HG03378 (cell line): ENCODE results near the gene NMS.
"Not testable (repeated sequence)": the region's sequence is repeated elsewhere in the genome, so short reads cannot be mapped to it uniquely, and the experiment has no call there.

Experiments
- ATAC-seq: cut with Tn5 transposase; IDR thresholded peaks from one replicate; pipeline ENCODE4 v1.9.1; 2021; ENCODE audit warnings: mild to moderate bottlenecking, moderate library complexity; ENCODE audit not compliant: unreplicated experiment

NMS gene, protein sequence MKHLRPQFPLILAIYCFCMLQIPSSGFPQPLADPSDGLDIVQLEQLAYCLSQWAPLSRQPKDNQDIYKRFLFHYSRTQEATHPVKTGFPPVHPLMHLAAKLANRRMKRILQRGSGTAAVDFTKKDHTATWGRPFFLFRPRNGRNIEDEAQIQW

DNA sequence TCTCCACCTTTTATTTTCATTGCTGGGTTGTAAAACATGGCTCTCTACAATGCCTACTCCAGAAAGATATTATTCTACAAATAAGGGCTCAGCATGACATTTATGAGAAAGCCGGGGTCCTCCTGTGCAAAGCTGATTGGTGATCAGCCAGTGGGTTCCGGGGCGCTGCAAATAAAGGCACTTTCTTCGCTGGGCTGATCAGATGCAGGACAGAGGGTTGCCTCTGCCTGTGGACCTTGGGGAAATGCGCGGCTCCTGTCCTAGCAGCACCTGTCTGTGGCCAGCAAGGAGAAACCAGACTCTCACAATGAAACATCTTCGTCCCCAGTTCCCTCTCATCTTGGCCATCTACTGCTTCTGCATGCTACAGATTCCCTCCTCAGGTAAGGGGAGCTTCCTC, at the start of gene NMS:
Gene NMS (plus strand): TSS at position 301 of the 400 bp plus-strand sequence. CDS start 7 bp downstream, at position 308.
- no peak for ATAC-seq

DNA sequence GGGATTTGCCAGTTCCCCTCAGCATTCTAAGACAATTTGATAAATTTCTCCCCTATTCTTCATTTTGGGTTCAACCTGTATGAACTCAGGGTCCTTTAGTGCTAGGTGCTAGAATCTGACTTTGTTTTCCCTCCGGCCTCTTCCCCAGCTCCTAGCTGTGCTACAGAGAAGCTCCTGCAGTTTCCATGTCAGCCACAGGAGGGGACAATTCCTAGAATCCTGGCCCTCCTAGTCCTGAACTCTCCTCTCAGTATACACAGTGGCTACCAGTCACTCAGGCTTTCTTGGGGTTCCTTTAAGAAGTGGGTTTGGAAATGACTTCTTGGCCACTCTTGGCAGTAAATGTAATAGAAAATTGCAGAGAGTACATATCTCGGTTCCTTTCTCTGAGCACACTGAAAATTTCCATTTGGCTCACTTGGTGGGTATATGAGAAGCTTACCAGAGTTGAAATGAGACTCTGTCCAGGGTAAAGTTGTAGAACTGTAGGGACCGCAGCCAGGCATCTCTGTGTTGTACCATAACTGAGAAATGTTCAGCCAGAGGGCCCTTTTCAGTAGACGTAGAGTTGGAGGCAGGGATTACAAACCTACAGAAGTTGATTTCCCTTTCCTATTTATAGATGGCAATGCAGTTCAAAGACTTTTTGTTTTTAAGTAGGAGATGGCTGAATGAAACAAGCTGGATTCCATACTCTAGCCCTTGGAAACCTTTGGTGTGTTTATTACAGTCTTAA, 47.8 kb upstream of the NMS start:
- ATAC-seq = no peak

DNA sequence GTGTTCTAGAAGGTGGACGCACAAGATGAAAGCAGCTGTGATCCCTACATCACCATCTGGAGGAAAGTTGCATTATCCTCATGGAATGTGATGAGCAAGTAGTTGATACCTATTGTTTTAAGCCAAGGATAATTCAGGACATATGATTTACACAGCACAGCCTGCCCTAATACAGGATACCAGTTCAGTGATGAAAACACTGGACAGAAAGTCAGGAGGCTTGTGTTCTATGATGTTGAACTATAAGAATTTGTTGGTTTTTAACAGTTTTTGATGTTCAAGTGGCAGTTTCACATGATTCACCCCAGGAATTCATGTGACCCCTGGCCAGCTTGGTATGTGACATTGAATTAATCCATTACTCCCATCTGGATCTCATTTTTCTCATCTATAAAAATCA, 46.7 kb upstream of the NMS start:
- no peak for ATAC-seq

DNA sequence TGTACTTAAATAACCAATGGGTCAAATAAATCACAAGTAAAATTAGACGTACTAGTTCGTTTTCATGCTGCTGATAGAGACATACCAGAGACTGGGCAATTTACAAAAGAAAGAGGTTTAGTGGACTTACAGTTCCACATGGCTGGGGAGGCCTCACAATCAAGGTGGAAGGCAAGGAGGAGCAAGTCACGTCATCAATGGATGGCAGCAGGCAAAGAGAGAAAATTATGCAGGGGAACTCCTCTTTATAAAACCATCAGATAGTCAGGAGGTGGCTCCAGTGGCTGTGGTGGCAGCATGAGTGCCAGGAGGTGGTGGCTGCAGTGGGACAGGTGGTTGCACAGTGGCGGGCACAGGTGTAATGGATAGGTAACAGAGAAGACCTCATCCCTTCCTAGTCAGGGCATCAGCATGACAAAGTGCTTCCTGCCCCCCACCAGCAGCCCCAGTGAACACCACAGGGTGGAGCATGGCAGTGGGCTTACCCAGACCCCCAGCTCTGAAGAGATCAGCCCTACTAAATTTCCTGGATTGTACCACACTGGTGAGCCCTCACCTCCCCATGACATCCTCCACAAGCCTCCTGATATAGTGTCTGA, 45.9 kb upstream of the NMS start:
- no peak for ATAC-seq

DNA sequence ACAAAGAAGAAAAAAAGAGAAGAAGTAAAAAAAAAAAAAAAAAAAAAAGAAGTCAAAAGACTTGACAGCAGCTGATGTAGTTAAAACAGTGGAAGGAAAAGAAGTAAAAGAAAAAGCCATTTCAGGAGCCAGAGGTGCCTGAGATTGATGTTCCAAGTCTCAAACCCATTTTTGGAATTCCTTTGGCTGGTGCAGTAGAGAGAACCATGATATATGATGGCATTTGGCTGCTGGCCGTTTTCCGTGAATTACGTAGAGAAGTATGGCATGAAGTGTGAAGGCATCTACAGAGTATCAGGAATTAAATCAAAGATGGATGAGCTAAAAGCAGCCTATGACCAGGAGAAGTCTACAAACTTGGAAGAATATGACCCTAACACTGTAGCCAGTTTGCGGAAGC, 45.2 kb upstream of the NMS start:
- no peak for ATAC-seq

DNA sequence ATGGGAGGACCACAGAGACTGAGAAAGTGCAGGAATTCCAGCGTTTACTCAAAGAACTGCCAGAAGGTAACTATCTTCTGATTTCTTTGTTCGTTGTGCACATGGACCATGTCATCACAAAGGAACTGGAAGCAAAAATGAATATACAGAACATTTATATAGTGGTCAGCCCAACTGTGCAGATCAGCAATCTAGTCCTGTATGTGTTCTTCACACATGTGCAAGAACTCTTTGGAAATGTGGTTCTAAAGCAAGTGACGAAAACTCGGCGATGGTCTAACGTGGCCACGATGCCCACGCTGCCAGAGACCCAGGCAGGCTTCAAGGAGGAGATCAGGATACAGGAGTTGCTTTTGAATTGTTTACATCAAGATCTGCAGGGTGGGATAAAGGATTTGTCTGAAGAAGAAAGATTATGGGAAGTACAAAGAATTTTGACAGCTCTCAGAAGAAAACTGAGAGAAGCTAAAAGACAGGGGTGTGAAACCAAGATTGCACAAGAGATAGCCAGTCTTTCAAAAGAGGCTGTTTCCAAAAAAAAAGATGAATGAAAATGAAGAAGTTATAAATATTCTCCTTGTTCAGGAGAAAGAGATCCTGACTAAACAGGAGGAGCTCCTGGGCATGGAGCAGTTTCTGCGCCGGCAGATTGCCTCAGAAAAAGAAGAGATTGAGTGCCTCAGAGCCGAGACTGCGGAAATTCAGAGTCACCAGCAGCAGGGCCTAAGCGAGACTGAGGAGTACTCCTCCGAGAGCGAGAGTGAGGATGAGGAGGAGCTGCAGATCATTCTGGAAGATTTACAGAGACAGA, 44.5 kb upstream of the NMS start:
- no peak for ATAC-seq

DNA sequence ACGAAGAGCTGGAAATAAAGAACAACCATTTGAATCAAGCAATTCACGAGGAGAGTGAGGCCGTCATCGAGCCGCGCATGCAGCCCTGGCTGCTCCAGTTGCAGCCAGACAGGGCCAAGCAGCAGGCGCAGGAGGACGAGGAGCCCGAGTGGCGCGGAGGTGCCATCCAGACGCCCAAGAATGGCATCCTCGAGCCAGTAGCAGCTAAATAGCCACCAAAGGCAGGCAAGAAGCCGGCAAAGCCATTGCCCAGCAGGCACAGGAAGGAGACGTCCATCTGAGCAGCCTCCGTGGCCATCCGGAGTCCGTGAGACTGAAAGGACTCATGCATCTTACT, 43.9 kb upstream of the NMS start:
- ATAC-seq = no peak

DNA sequence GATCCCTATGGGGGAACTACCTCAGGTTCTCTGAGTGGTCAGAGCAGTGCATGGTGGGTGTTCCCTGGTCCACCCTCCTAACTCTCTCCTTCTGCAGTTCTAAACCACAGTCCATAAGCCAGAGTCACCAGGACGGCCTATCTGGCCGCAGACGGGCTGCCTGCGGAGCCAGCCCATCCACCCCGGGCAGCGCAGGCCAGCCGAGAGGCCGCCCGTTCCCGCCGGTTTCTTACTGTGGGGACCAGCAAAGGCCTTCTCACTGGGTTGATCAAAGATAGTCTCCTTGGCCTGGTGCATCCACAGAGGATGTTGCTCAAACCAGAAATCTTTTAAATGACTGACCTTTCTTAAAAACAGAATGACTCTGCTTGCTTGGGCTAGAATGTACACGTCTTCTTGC, 43.2 kb upstream of the NMS start:
- ATAC-seq = no peak

DNA sequence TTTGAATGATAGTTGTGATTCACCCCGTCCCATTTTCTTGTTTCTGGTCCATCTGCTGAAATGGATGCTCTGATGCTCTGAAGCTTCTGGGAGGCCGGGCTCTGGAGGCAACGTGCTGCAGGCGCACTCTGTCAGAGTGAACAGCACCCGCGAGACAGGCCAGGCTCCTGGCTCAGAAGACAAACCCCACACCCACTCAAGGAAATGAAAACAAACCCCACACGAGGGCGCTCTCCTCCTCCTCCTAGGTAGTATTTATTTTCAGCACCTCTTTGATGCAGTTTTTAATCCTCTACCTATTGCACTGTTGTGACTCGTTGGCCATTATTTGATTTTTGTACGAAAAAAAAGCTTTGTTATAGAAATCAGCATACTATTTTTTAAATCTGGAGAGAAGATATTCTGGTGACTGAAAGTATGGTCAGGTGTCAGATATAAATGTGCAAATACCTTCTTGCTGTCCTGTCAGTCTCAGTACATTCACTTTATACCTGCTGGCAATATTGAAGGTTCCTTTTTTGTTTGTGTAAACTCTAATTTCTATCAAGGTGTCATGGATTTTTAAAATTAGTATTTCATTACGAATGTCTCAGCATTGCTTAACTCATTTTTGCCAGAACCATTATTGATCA, 42.5 kb upstream of the NMS start:
- no peak for ATAC-seq

DNA sequence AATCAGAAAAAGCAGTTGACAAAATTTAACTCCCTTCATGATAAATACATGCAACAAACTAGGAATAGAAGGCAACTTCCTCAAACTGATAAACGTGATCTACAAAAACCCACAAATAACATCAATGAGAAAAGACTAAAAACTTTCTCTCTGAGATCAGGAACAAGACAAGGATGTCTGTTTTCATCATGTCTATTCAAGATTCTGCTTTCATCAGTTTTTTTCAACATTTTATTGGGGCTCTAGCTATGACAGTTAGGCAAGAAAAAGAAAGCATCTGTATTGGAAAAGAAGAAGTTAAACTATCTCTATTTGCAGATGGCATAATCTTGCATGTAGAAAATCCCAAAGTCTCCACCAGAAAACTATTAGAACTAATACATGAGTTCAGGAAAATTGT, 40.6 kb upstream of the NMS start:
- no peak for ATAC-seq

DNA sequence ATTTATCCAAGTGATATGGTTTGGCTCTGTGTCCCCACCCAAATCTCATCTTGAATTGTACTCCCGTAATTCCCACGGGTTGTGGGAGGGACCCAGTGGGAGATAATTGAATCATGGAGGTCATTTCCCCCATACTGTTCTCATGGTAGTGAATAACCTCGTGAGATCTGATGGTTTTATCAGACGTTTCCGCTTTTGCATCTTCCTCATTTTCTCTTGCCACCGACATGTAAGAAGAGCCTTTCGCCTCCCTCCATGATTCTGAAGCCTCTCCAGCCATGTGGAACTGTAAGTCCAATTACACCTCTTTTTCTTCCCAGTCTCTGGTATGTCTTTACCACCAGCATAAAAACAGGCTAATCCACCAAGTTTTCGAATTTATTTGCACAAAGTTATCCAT, 32.5 kb upstream of the NMS start:
- ATAC-seq = no peak

DNA sequence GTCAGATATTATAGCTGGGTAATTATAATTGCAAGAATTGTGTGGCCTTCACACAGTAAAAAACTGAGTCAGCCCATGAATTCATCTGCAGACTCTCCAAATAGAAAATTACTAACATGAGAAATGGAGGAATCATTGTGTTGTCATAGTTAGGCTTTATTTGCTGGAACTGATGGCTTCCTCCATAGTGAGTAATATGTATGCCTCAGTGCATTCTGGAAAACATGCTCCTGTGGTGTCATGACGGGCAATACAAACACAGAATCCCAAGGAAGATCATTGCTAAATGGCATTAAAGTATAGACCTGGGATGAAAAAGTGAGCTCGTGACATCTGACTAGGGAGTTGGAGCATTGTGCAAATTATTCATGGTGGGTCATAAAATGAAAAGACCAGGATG, 23.6 kb upstream of the NMS start:
- ATAC-seq = no peak

DNA sequence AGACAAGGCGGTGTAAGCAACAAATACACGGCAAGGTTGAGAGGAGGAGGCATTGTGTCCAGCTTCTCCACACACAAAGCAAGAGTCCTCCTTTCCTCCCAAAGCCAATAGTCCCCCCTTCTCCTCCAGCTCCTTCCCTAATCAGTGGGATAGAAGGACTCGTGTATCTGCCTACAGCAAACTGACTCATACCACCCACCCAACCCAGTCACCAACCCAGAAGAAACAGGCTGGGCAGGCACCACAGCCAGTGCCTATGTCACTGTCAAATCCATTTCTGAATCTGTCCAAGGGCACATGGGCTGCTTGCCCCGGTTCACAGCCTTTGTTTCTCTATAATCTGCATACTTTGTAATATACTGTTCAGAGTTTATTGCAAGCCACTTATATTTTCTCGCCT, 19.2 kb upstream of the NMS start:
- no peak for ATAC-seq

DNA sequence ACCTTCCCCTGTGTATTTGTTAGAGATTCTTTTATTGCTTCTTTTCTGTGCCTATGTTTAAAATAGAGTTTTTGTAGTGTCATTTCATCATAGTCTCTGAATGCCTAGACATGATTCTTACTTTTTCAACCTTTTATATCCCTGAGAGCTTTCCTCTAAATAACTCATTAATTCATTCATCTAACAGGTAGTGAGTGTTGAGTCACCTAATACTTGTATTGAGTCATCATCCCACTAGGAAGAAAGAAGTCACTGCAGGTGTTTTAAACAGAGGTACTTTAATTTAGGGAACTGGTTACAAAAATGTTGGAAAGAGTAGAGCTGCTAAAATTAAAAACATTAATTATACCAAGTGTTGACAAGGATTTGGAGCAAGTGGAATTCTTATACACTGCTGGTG, 18.5 kb upstream of the NMS start:
- ATAC-seq = no peak

DNA sequence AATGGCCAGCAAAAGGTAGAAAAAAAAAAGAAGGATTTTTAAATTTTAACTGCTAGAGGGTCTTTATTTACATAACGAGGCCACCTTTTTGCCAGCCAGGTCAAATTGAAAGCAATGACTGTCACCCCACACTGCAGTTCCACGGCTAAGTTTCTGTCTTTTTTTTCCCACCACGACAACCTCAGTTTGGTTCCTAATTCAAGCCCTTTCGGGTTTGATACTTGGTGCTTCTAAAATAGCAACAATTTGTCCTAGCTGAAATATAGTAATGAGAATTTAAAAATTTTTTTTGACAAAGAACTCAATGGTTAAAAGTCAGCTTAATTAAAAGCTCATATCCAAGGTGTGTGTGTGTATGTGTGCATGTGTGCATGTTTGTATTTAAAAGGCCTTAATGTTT, 16.4 kb upstream of the NMS start:
- ATAC-seq = no peak

DNA sequence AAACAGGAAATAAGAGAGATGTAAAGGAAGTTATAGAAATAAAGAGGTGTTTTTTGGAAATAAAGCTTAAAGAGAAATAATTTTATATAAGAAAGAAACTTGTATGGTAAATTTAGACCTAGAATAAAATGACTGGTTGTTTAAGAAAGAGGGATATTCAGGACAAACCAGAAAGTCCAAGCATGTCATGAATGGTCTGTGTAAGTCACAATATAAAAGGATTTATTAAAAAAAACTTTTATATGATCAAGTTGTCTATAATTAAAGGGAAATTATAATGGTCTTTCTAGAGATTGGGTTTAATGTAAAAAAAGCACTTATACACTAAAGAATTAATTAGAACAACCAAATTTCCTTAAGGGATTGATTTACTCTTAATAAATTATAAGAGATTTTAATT, 13.9 kb upstream of the NMS start:
- ATAC-seq = not testable (repeated sequence)

DNA sequence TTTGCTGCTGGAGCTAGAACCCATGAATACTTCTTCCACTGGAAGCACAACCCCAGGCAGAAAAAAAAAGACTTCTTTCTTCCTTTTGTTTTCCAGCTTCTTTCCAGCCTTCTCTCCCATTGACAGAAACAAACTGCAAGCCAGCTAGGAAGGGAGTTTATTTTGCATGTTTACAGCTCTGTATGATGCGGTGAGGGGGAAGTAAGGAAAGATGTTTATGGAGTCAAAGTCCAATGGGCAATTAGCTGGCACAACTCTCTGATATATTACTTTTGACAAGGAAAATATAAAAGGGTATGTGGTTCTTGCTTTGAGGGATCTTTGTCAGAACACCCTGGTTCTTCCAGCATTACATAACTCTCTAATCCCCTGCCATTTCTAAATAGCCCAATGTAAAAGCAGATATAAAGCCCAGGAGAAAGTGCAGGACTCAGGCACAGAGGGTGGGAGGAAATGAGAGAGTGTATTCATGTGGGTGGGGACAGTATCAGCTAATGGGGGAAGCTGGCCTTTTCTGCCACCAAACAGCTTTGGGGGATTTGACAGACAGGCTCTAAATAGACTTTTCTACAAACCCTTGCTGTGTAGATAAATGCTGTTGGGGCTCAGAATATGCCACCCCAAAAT, 9.3 kb upstream of the NMS start:
- no peak for ATAC-seq

DNA sequence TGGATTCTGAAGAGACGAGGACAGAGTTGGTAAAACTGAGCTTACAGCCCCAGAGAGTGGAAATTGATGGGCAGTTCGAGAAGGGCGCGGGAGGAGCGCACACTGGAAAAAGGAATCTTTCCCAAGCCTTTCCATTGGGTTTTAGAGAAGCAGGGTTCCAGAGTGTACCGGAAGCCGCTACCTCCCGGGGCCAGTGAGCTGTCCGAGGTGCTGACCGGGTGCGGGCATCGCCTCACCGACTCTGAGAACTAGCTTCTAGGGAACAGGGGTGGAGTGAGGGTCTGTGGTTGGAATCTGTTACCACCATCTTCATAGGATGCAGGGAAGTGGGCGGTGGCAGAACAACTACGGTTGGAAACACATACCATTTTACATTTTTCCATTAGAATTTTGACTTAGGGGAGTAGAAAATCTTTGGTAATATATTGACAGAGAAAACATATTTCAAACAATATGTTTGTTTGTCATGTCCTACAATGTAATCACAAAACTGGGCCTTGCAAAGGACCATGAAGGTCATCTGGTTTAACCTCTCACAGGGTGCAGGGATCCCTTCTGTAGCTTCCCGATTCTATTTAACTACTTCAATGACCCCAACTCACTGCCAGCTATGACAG, 724 bp downstream of the NMS start:
- no peak for ATAC-seq

DNA sequence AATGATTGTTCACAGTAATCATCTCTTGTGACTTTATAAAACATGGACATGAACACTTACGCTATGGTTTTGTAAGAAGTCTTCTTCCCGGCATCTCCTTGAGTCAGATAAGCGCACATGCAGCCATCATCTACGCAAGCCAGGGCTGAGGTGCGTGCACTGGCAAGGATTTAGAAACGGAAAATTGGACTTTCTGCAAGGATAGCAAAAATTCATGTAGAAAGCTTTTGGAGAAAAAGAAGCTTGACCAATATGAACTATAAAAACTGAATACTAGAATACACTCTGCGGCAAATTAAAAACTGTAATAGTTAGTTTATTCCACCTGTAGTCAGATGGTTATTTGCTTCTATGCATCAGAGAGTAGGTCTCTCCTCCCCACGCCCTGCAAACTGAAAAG, 6.3 kb downstream of the NMS start:
- ATAC-seq = no peak

DNA sequence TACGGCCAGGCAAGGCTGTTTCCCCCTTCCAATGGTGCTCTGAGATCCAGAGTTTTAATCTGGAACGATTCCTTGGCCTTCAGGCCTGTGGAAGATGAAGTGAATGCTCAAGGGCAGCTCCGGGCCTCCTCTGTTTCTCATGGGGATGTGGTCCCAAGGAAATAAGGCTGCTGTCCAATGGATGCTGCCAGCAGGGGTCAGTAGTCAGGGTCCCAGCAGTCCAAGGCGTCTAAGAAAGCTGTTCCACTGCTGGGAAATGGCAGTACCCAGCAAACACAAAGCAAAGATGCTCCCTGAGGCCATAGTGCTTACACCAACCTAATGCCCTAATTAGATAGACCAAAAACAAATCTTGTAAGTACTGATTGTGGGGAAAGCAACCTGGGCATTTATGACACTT, 12.5 kb downstream of the NMS start:
- no peak for ATAC-seq

DNA sequence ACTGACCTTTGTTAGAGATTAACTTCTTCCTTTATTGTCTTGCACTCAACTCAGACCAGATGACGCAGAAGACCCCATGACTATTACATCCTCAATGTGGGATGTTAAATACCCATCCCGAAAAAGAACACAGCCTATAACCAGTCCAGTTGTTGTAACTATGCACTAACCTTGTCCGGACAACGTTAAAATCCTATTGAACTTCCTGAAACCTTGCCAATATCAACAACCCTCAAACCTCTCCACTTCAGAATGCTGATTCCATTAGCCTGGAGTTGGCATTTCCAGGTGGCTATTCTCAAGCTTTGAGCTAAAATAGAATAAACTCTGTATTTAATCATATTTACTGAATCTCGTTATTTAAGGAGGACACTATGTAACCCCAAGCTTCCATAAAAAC, 13.6 kb downstream of the NMS start:
- no peak for ATAC-seq
